ENCODE measurements around the gene HSPB2.

DNA sequence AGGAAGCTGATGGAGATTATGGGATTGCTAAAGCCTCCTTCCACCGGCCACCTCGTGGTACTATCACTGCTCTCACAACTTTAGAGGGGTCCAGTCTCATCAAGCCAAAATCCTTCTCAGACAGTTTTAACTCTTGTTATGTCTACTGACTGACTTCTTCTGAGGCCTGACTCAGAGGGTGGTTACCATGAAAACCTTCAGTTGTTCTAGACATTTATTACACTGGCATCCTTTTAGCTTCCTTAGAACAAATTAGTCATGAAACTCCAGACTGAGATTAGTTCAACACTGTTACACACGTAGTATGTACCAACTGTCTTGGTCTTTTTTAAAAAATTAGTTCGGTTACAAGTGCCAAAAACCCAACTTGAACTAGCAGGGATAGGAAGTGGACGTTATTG, 32.1 kb downstream of the HSPB2 start:
- TF ChIP-seq POLR2A (IDR thresholded peaks at IDR 0.05) (no peak), POLR2AphosphoS5 (IDR thresholded peaks at IDR 0.05) (no peak), EP300 (IDR thresholded peaks at IDR 0.05) (no peak)
- TF ChIP-seq, protein P1, sequence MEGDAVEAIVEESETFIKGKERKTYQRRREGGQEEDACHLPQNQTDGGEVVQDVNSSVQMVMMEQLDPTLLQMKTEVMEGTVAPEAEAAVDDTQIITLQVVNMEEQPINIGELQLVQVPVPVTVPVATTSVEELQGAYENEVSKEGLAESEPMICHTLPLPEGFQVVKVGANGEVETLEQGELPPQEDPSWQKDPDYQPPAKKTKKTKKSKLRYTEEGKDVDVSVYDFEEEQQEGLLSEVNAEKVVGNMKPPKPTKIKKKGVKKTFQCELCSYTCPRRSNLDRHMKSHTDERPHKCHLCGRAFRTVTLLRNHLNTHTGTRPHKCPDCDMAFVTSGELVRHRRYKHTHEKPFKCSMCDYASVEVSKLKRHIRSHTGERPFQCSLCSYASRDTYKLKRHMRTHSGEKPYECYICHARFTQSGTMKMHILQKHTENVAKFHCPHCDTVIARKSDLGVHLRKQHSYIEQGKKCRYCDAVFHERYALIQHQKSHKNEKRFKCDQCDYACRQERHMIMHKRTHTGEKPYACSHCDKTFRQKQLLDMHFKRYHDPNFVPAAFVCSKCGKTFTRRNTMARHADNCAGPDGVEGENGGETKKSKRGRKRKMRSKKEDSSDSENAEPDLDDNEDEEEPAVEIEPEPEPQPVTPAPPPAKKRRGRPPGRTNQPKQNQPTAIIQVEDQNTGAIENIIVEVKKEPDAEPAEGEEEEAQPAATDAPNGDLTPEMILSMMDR (IDR thresholded peaks at IDR 0.05), result no peak
